Occipital lobe (tissue), 2 donors: Measurements from ENCODE around the gene ADAT3. TPM values are rescaled to one million over a fixed set of nuclear protein-coding genes. Genes with fewer than 3 reads are reported as not detected.
"Not testable (repeated sequence)": the region's sequence is repeated elsewhere in the genome, so short reads cannot be mapped to it uniquely, and the experiment has no call there.

Source experiments
- DNase-seq: peaks from one replicate; lab custom pipeline; 2025; lab: John Stamatoyannopoulos, UW
- total RNA-seq: library from RNA; depleted of rRNA; stranded (reverse); fragments of >200 nt; gene quantifications from one replicate; pipeline ENCODE4 v1.2.3, GENCODE V29; 2014

The ADAT3 gene
- total RNA-seq, 1 donor from 2014 or later: 1.2 TPM

- DNase-seq: no peak
These were observed 38.4 kb upstream of the ADAT3 start for GRCh38 chr19:1866693-1867348.

- no peak for DNase-seq
These were observed 37.9 kb upstream of the ADAT3 start for GRCh38 chr19:1867349-1867724.

- DNase-seq: no peak
These were observed 36.2 kb upstream of the ADAT3 start for GRCh38 chr19:1868971-1869370.

GRCh38 chr19:1871140-1871597 lies 34.0 kb upstream of the ADAT3 start:
- no peak for DNase-seq

- no peak for DNase-seq
These were observed 33.6 kb upstream of the ADAT3 start for GRCh38 chr19:1871630-1872029.

- DNase-seq: no peak
These were observed 32.2 kb upstream of the ADAT3 start for GRCh38 chr19:1872807-1873523.

GRCh38 chr19:1873524-1874473 lies 31.4 kb upstream of the ADAT3 start:
- no peak for DNase-seq

GRCh38 chr19:1874554-1875185 lies 30.5 kb upstream of the ADAT3 start:
- DNase-seq: no peak

GRCh38 chr19:1875265-1875645 lies 29.9 kb upstream of the ADAT3 start:
- DNase-seq: not testable (repeated sequence)

GRCh38 chr19:1875646-1876495 lies 29.3 kb upstream of the ADAT3 start:
- peak; percentile 89 for DNase-seq

- not testable (repeated sequence) for DNase-seq
These were observed 28.5 kb upstream of the ADAT3 start for GRCh38 chr19:1876496-1877279.

- DNase-seq: not testable (repeated sequence)
These were observed 27.9 kb upstream of the ADAT3 start for GRCh38 chr19:1877280-1877660.

GRCh38 chr19:1878583-1878982 lies 26.6 kb upstream of the ADAT3 start:
- not testable (repeated sequence) for DNase-seq

- not testable (repeated sequence) for DNase-seq
These were observed 25.2 kb upstream of the ADAT3 start for GRCh38 chr19:1879982-1880381.

- DNase-seq: no peak
These were observed 24.4 kb upstream of the ADAT3 start for GRCh38 chr19:1880611-1881392.

GRCh38 chr19:1881393-1882088 lies 23.7 kb upstream of the ADAT3 start:
- DNase-seq: not testable (repeated sequence)

GRCh38 chr19:1882089-1882785 lies 23.0 kb upstream of the ADAT3 start:
- DNase-seq: no peak
